ENCODE data around the gene SLC25A33.

DNA sequence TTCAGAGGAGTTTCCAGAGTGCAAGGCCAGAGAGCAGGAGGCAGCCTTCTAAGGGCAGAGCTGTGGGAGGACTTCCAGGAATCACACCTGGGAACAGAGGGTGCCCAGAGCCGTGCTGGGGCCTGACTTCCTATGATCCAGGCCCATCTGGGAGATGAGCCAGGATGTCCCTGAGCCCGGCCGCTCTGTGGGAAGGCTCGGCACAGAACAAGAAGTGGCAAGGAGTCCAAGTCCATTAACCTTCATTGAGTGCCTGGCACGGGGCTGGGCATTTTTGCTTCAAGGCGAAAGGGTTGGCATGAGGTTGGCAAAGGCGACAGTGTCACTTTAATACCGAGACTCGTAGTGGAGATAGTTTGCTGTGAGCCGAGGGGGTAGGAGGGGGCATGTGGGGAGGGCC is 67.7 kb downstream of the SLC25A33 start:
- TF ChIP-seq CTCF (IDR thresholded peaks at IDR 0.05; ENCODE audit: poor library complexity, severe bottlenecking) (no peak), POLR2AphosphoS5 (IDR thresholded peaks at IDR 0.05) (no peak), MXI1 (conservative IDR thresholded peaks at IDR 0.05; ENCODE audit: poor library complexity, severe bottlenecking) (no peak), EZH2 (IDR thresholded peaks at IDR 0.05; ENCODE audit: borderline replicate concordance, insufficient read depth, low read length, poor library complexity, severe bottlenecking) (no peak), REST (IDR thresholded peaks at IDR 0.05; ENCODE audit: borderline replicate concordance) (no peak), EP300 (conservative IDR thresholded peaks at IDR 0.05; ENCODE audit: poor library complexity, severe bottlenecking) (no peak), TAF1 (IDR thresholded peaks at IDR 0.05; ENCODE audit: low read depth) (no peak)

Data from neural cell (in vitro differentiated cells).